ENCODE data around the gene ADAR. TPM values are rescaled to one million over a fixed set of nuclear protein-coding genes. Genes with fewer than 3 reads are reported as not detected.

The ADAR gene
- total and polyA plus RNA-seq, 8 donors = 136 to 197 (median 151) TPM

- intact Hi-C loops (cut with DNase I) = no loop called here
- TF ChIP-seq CTCF (IDR thresholded peaks at IDR 0.05) = no peak
- H3K4me1 ChIP-seq = no peaks in the 10 kb centered on the region
- H3K36me3 ChIP-seq = peaks cover 0 to 100% of the 10 kb centered on the region in 2 donors
- DNase-seq (no peak), ATAC-seq (no peak)
- no peak overlapping the region for H3K4me3 ChIP-seq
- no peaks in the 10 kb centered on the region for H3K27me3 ChIP-seq
- H3K27ac ChIP-seq = no peak overlapping the region
- no peaks in the 10 kb centered on the region for H3K9me3 ChIP-seq
Observed at GRCh38 chr1:154593390-154593789, 14.6 kb downstream of the ADAR start.

- DNase-seq = no peak
- H3K4me1 ChIP-seq = no peaks in the 10 kb centered on the region
- peaks cover under 1 to 100% of the 10 kb centered on the region in 2 donors for H3K36me3 ChIP-seq
- H3K27me3 ChIP-seq = no peaks in the 10 kb centered on the region
- H3K27ac ChIP-seq = no peak overlapping the region
- ATAC-seq = no peak
- intact Hi-C loops (cut with DNase I) = no loop called here
- no peak overlapping the region for H3K4me3 ChIP-seq
- H3K9me3 ChIP-seq = no peaks in the 10 kb centered on the region
- no peak for TF ChIP-seq CTCF (IDR thresholded peaks at IDR 0.05)
Observed at GRCh38 chr1:154591206-154591605, 16.8 kb downstream of the ADAR start.

DNA sequence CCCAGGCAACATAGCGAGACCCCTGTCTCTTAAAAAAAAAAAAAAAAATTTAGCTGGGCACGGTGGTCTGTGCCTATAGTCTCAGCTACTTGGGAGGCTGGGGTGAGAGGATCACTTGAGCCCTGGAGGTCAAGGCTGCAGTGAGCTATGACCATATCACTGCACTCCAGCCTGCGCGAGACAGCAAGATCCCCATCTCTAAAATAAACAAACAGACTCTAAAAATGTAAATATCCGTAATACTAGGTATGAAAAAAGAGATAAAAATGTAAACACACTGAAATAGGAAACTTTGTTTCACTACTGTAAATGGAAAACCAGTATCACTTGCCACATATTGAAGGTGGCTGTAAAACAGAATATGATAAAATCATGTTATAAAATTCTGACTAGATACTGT, 17.2 kb downstream of the ADAR start:
- no peak for TF ChIP-seq CTCF (IDR thresholded peaks at IDR 0.05)
- Histone ChIP-seq H3K27ac (no peak overlapping the region), H3K4me3 (no peak overlapping the region), H3K27me3 (no peaks in the 10 kb centered on the region), H3K4me1 (no peaks in the 10 kb centered on the region), H3K36me3 (peaks cover 5 to 100% of the 10 kb centered on the region in 2 donors), H3K9me3 (no peaks in the 10 kb centered on the region)
- intact Hi-C loops (cut with DNase I) = no loop called here
- ATAC-seq (no peak), DNase-seq (no peak)

GRCh38 chr1:154589780-154590179, 18.2 kb downstream of the ADAR start:
- TF ChIP-seq CTCF (IDR thresholded peaks at IDR 0.05) = no peak
- Histone ChIP-seq H3K9me3 (no peaks in the 10 kb centered on the region), H3K27ac (no peak overlapping the region), H3K4me3 (no peak overlapping the region), H3K27me3 (no peaks in the 10 kb centered on the region), H3K36me3 (peaks cover 6 to 100% of the 10 kb centered on the region in 2 donors), H3K4me1 (no peaks in the 10 kb centered on the region)
- ATAC-seq = no peak
- intact Hi-C loops (cut with DNase I) = no loop called here
- no peak for DNase-seq

- H3K4me1 ChIP-seq = no peaks in the 10 kb centered on the region
- TF ChIP-seq CTCF (IDR thresholded peaks at IDR 0.05) = no peak
- no peak overlapping the region for H3K4me3 ChIP-seq
- peaks cover 6 to 100% of the 10 kb centered on the region in 2 donors for H3K36me3 ChIP-seq
- DNase-seq (no peak), ATAC-seq (no peak)
- no peaks in the 10 kb centered on the region for H3K27me3 ChIP-seq
- H3K9me3 ChIP-seq = no peaks in the 10 kb centered on the region
- intact Hi-C loops (cut with DNase I) = no loop called here
- no peak overlapping the region for H3K27ac ChIP-seq
Observed at GRCh38 chr1:154586641-154587040, 21.3 kb downstream of the ADAR start.

All from left lung (tissue), 10 donors.